HepG2 (cell line): ENCODE results near the gene MZF1. TPM values are rescaled to one million over a fixed set of nuclear protein-coding genes. Genes with fewer than 3 reads are reported as not detected.

Source experiments
- GABPA ChIP-seq, 2 experiments: IDR thresholded peaks; 2 replicates each; pipeline ENCODE4 v1.6.1; 2011 to 2016; ENCODE audit warnings: low read depth in 2 of 2, low read length in 1 of 2, missing biosample characterization in 1 of 2, missing genetic modification characterization in 1 of 2
- HDAC1 ChIP-seq: sonication (generic); formaldehyde crosslinking; IDR thresholded peaks from 2 replicates; pipeline ENCODE4 v1.5.1; 2020; ENCODE audit warnings: mild to moderate bottlenecking, missing genetic modification reagents
- HOMEZ ChIP-seq: IDR thresholded peaks from 2 replicates; pipeline ENCODE4 v1.6.1; 2016; ENCODE audit warnings: low read depth
- HOXA5 ChIP-seq: sonication (generic); formaldehyde crosslinking; IDR thresholded peaks from 2 replicates; pipeline ENCODE4 v1.4.0; 2020; ENCODE audit warnings: missing genetic modification reagents
- IRF2 ChIP-seq: IDR thresholded peaks from 2 replicates; pipeline ENCODE4 v1.6.1; 2018; ENCODE audit warnings: missing genetic modification reagents, missing compliant biosample characterization
- IRF9 ChIP-seq: sonication (generic); formaldehyde crosslinking; IDR thresholded peaks from 2 replicates; pipeline ENCODE4 v1.8.0; 2022; ENCODE audit warnings: missing genetic modification reagents, mild to moderate bottlenecking, borderline replicate concordance
- KAT8 ChIP-seq: IDR thresholded peaks from 2 replicates; pipeline ENCODE4 v1.6.1; 2016; ENCODE audit warnings: missing genetic modification reagents, missing compliant biosample characterization
- KDM2A ChIP-seq: sonication (generic); formaldehyde crosslinking; IDR thresholded peaks from 2 replicates; pipeline ENCODE4 v1.4.0; 2020; ENCODE audit warnings: low read depth, missing genetic modification reagents, borderline replicate concordance
- MIXL1 ChIP-seq: IDR thresholded peaks from 2 replicates; pipeline ENCODE4 v1.6.1; 2016
- MLXIP ChIP-seq: sonication (generic); formaldehyde crosslinking; IDR thresholded peaks from 2 replicates; pipeline ENCODE4 v1.9.0; 2021; ENCODE audit warnings: missing genetic modification reagents, borderline replicate concordance
- NR2F6 ChIP-seq, 2 experiments: IDR thresholded peaks; 2 replicates each; pipeline ENCODE4 v1.6.1; 2016; ENCODE audit warnings: antibody characterized with exemption in 1 of 2, mild to moderate bottlenecking in 1 of 2
- SMAD1 ChIP-seq: sonication (generic); formaldehyde crosslinking; IDR thresholded peaks from 2 replicates; pipeline ENCODE4 v1.4.0; 2020; ENCODE audit warnings: missing genetic modification reagents, low read depth, mild to moderate bottlenecking, borderline replicate concordance
- SNAI1 ChIP-seq: sonication (generic); formaldehyde crosslinking; IDR thresholded peaks from 2 replicates; pipeline ENCODE4 v1.5.0; 2020; ENCODE audit warnings: mild to moderate bottlenecking, missing genetic modification reagents, borderline replicate concordance
- TBX3 ChIP-seq: fragments of 450-650 bp; IDR thresholded peaks from 2 replicates; pipeline ENCODE4 v1.6.1; 2017; ENCODE audit warnings: antibody characterized with exemption, mild to moderate bottlenecking, inconsistent platforms, borderline replicate concordance
- U2AF1 ChIP-seq: fragments of 200-400 bp; formaldehyde crosslinking; optimal IDR thresholded peaks from 2 replicates; pipeline ENCODE3; 2017; ENCODE audit warnings: mild to moderate bottlenecking, low read depth, low read length
- ZBTB21 ChIP-seq: sonication (generic); formaldehyde crosslinking; IDR thresholded peaks from 2 replicates; pipeline ENCODE4 v1.4.0; 2020; ENCODE audit warnings: missing genetic modification reagents
- ZFP37 ChIP-seq: sonication (generic); formaldehyde crosslinking; IDR thresholded peaks from 2 replicates; pipeline ENCODE4 v1.4.0; 2020; ENCODE audit warnings: missing genetic modification reagents, borderline replicate concordance
- ZIK1 ChIP-seq: sonication (generic); formaldehyde crosslinking; IDR thresholded peaks from 2 replicates; pipeline ENCODE4 v1.5.0; 2020; ENCODE audit warnings: mild to moderate bottlenecking, low read depth, missing genetic modification reagents, borderline replicate concordance
- ZNF101 ChIP-seq: sonication (generic); formaldehyde crosslinking; IDR thresholded peaks from 2 replicates; pipeline ENCODE4 v1.4.0; 2020; ENCODE audit warnings: mild to moderate bottlenecking, low read depth, missing genetic modification reagents, borderline replicate concordance
- ZNF274 ChIP-seq: sonication (generic); formaldehyde crosslinking; IDR thresholded peaks from 2 replicates; pipeline ENCODE4 v1.5.1; 2020; ENCODE audit warnings: mild to moderate bottlenecking, missing genetic modification reagents
- ZNF354B ChIP-seq: sonication (generic); formaldehyde crosslinking; IDR thresholded peaks from 2 replicates; pipeline ENCODE4 v1.8.0; 2022; ENCODE audit warnings: mild to moderate bottlenecking, missing genetic modification reagents
- ZNF496 ChIP-seq: sonication (generic); formaldehyde crosslinking; IDR thresholded peaks from 2 replicates; pipeline ENCODE4 v1.8.1; 2023; ENCODE audit warnings: mild to moderate bottlenecking, moderate library complexity, missing genetic modification reagents; ENCODE audit not compliant: insufficient replicate concordance
- ZNF550 ChIP-seq: sonication (generic); formaldehyde crosslinking; IDR thresholded peaks from 2 replicates; pipeline ENCODE4 v1.4.0; 2020; ENCODE audit warnings: mild to moderate bottlenecking, missing genetic modification reagents, borderline replicate concordance
- ZSCAN29 ChIP-seq: sonication (generic); formaldehyde crosslinking; conservative IDR thresholded peaks from 2 replicates; pipeline ENCODE4 v1.4.0; 2020; ENCODE audit warnings: mild to moderate bottlenecking, missing genetic modification reagents
- polyA plus RNA-seq, 8 experiments: library from polyadenylated mRNA; depleted of rRNA in 3 of 8; stranded (reverse) in 7 of 8; unstranded in 1 of 8; fragments of >200 nt; fragmentation: Illumina TruSeq in 4 of 8; extraction: Trizol in 4 of 8; gene quantifications; 2 replicates each; pipeline versions ENCODE4 v1.2.1 to v1.2.3, GENCODE V29; 2011 to 2016; ENCODE audit warnings: low read depth in 4 of 8, missing spikeins in 1 of 8, mixed read lengths in 1 of 8; ENCODE audit not compliant: insufficient read depth in 1 of 8
- total RNA-seq, 5 experiments: library from RNA; depleted of rRNA; stranded (reverse); fragments of >200 nt; fragmentation: Illumina TruSeq; extraction: Trizol; gene quantifications; 2 replicates each; pipeline ENCODE4 v1.2.3, GENCODE V29; 2016; ENCODE audit warnings: low read depth in 1 of 5

MZF1 gene
- total and polyA plus RNA-seq, 2 of the 13 experiments (the other 11 are each of a cell fraction or from before 2014, with no cell fraction given) = 3.1 to 8.1 TPM

DNA sequence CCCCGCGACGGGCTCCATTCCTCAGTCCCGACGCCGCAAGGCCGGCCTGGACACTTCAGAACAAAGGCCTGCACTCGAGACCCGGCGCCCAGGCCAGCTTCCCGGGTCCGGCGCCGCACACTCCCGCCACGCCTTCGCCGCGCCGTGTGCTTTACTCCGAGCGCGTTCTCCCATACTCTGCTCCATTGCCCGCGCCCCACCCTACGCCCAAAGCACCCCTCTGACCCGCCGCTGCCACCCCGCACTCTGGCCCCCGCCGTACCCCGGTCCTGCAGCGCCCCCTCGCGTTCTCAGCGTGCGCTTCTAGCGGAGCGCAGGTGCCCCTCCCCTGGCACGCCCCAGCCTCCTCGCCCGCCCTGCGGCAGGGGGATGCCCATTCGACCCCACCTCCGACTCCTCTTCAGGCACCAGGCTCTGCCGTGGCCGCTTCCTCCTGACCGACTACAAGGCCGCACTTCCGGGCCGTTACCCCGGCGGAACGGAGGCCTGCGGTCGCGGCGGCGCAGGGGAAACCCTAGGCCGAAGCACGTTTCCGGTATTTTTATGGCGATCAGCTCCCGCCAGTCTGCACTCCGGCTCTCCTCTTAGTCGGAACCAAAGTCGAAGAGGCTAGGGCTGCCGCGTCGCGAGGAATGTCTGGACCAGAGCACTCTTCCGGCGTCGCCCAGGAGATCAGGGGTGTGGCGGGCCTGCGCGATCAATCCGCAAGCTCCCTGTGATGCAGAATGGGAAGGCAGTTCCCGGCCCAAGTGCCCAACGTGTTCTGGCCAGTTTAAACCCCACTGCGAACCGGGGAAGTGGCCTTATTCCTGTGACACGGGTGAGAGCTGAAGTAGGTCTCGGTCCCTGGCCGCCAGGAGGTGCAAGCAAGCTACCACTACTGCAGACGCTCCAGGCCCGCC is 53.5 kb downstream of the MZF1 start, which contains the start of gene ZBTB45 (continued):
- peak; percentile 71; the same call in 1 of the 2 replicates for TF ChIP-seq HOMEZ (CRISPR knock-in tag)
- peak; percentile 88 for TF ChIP-seq ZNF274 (CRISPR knock-in tag)
- no peak for TF ChIP-seq MLXIP (CRISPR knock-in tag)
- TF ChIP-seq IRF9 (CRISPR knock-in tag) = no peak; the same call in 1 of the 2 replicates
- TF ChIP-seq ZNF496 (CRISPR knock-in tag) = no peak
- TF ChIP-seq ZNF101 (CRISPR knock-in tag) = no peak
- peak; percentile 51; the same call in 1 of the 2 replicates for TF ChIP-seq TBX3
- TF ChIP-seq MIXL1 (CRISPR knock-in tag) = peak; percentile 92
- peak; percentile 70; the same call in 1 of the 2 replicates for TF ChIP-seq ZNF550 (CRISPR knock-in tag)
- peak; percentile 99 for TF ChIP-seq KDM2A
- no peak for TF ChIP-seq SNAI1 (CRISPR knock-in tag)
- peak; percentile 86 for TF ChIP-seq U2AF1
- TF ChIP-seq ZFP37 (CRISPR knock-in tag) = no peak
- TF ChIP-seq NR2F6 (IDR thresholded peaks at IDR 0.05) = no peak
- TF ChIP-seq NR2F6 (CRISPR knock-in tag; IDR thresholded peaks at IDR 0.05) = peak; percentile 39; the same call in 1 of the 2 replicates
- peak; percentile 99 for TF ChIP-seq HDAC1 (CRISPR knock-in tag)
- TF ChIP-seq ZNF354B (CRISPR knock-in tag) = no peak; the same call in 1 of the 2 replicates
- 0 out of 2 replicates have a peak, but pooled peaks have one; percentile 65 for TF ChIP-seq SMAD1
- TF ChIP-seq ZSCAN29 (CRISPR knock-in tag) = no peak; the same call in none of the 2 replicates
- peak; percentile 99 for TF ChIP-seq KAT8
- TF ChIP-seq ZIK1 = peak; percentile 96
- TF ChIP-seq HOXA5 (CRISPR knock-in tag) = peak; percentile 81
- TF ChIP-seq ZBTB21 (CRISPR knock-in tag) = peak; percentile 68
- peak; percentile 97 for TF ChIP-seq IRF2 (CRISPR knock-in tag)
- peak; percentile 100 for TF ChIP-seq GABPA (IDR thresholded peaks at IDR 0.05; ENCODE audit: low read depth, low read length)
- TF ChIP-seq GABPA (CRISPR knock-in tag; IDR thresholded peaks at IDR 0.05; ENCODE audit: low read depth) = peak; percentile 99
